Measurements from ENCODE around the gene TSPOAP1. TPM values are rescaled to one million over a fixed set of nuclear protein-coding genes. Genes with fewer than 3 reads are reported as not detected.

The TSPOAP1 gene
- total and polyA plus RNA-seq, 2 of the 13 experiments (the other 11 are each of a cell fraction or from before 2014, with no cell fraction given), result not detected

DNA sequence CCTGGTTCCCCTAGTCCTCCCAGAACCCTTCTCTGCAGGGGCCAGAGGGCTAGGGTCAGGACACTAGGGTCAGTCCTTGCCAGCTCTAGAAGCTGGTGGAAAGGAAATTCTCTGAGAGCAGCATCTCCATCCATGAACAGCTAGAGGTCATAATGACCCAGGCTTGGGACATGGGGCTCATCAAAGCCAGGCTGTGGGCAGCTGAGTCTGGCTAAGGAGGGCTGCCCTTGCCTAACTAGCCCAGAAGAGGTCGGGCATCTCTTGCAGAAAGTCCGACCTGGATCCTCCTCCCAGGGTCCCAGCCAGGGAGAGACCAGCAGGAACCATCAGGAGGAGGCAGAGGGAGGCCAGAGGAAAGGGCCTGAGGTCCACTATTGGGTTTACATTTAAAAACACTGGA lies 52.2 kb downstream of the TSPOAP1 start:
- POLR2A ChIA-PET, result no interaction called here
- H3K9me3 ChIP-seq (ENCODE audit: low read length), result no peaks in the 10 kb centered on the region
- ATAC-seq, result no peak
- WGBS (ENCODE audit: low lambda C conversion rate), result 5% methylated on average over 2 of the region's 2 CpGs
- H3K36me3 ChIP-seq (replicated peaks in 1 of 2; ENCODE audit: control insufficient read depth in 1 of 2, insufficient read depth in 2 of 2, low read length in 2 of 2), result no peaks in the 10 kb centered on the region
- H3K4me3 ChIP-seq (replicated peaks in 1 of 3; ENCODE audit: insufficient read depth in 1 of 3, low read depth in 2 of 3, low read length in 3 of 3), result no peak overlapping the region
- H4K20me1 ChIP-seq (ENCODE audit: insufficient read depth, low read length), result no peaks in the 10 kb centered on the region
- no TSS peak for BruUV-seq (replicated peaks)
- CTCF ChIA-PET (ENCODE audit: low intra/inter-chr PET ratio, low total read pairs), result no interaction called here
- peaks cover 17 to 76% of the 10 kb centered on the region in 2 experiments; a peak in 4 of 5 replicates for H3K27me3 ChIP-seq (ENCODE audit: control insufficient read depth in 1 of 2, insufficient read depth in 2 of 2, low read length in 2 of 2)
- H3K27ac ChIP-seq (ENCODE audit: extremely low read length, insufficient read depth, low read length), result no peak overlapping the region
- DNase-seq (ENCODE audit: low spot score), result no peak
- H3K79me2 ChIP-seq (ENCODE audit: insufficient read depth, low read length), result no peaks in the 10 kb centered on the region
- no peak overlapping the region for H3K9ac ChIP-seq (ENCODE audit: insufficient read depth, low read depth, low read length)
- no peak overlapping the region for H3K4me2 ChIP-seq (ENCODE audit: low read depth, low read length)
- no peaks in the 10 kb centered on the region; the same call in 1 of the 2 replicates for H3K4me1 ChIP-seq (ENCODE audit: insufficient read depth, low read length)
- FAIRE-seq, result no peak
- in situ Hi-C loops (cut with HindIII; ENCODE audit: extremely low pct_ligation_motif_present, low pct_unique_long_range_greater_than_20kb), result no loop called here
- intact Hi-C loops (cut with micrococcal nuclease; ENCODE audit: unreplicated experiment), result no loop called here
- H2AFZ ChIP-seq (ENCODE audit: low read length), result no peak overlapping the region
- TF ChIP-seq TCF7 (IDR thresholded peaks at IDR 0.05; ENCODE audit: low read depth) (no peak), RFX5 (IDR thresholded peaks at IDR 0.05; ENCODE audit: low read depth, low read length) (no peak), TP53 (CRISPR knock-in tag; conservative IDR thresholded peaks at IDR 0.05) (no peak), ZNF777 (CRISPR knock-in tag; IDR thresholded peaks at IDR 0.05) (no peak), CENPX (CRISPR knock-in tag; IDR thresholded peaks at IDR 0.05) (no peak), KLF16 (CRISPR knock-in tag; IDR thresholded peaks at IDR 0.05) (no peak)

DNA sequence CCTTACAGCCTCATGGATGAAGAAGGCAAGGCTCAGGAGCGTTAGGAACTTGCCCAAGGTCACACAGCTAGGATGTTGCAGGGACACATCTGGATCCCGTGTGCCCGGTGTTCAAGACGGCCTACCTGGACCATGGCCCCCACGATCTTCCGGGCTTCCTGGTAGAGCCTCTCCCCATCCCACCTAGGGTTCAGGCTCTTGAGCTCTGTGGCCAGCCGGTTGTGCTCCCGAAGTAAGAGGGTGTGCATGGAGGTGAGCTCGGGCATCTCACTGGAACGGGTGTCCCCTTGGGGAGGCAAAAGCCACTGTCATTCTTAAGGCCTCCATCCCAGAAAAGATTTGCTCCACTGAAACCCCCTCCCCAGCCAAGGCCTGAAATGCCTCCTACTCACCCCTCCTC lies 53.2 kb downstream of the TSPOAP1 start:
- in situ Hi-C loops (cut with HindIII; ENCODE audit: extremely low pct_ligation_motif_present, low pct_unique_long_range_greater_than_20kb) (no loop called here), intact Hi-C loops (cut with micrococcal nuclease; ENCODE audit: unreplicated experiment) (no loop called here)
- Histone ChIP-seq H2AFZ (ENCODE audit: low read length) (no peak overlapping the region), H4K20me1 (ENCODE audit: insufficient read depth, low read length) (no peaks in the 10 kb centered on the region), H3K4me3 (replicated peaks in 1 of 3; ENCODE audit: insufficient read depth in 1 of 3, low read depth in 2 of 3, low read length in 3 of 3) (no peak overlapping the region), H3K9ac (ENCODE audit: insufficient read depth, low read depth, low read length) (no peak overlapping the region), H3K79me2 (ENCODE audit: insufficient read depth, low read length) (no peaks in the 10 kb centered on the region), H3K27ac (ENCODE audit: extremely low read length, insufficient read depth, low read length) (no peak overlapping the region), H3K36me3 (replicated peaks in 1 of 2; ENCODE audit: control insufficient read depth in 1 of 2, insufficient read depth in 2 of 2, low read length in 2 of 2) (no peaks in the 10 kb centered on the region), H3K4me2 (ENCODE audit: low read depth, low read length) (no peak overlapping the region), H3K4me1 (ENCODE audit: insufficient read depth, low read length) (no peaks in the 10 kb centered on the region; the same call in 1 of the 2 replicates), H3K9me3 (ENCODE audit: low read length) (no peaks in the 10 kb centered on the region), H3K27me3 (ENCODE audit: control insufficient read depth in 1 of 2, insufficient read depth in 2 of 2, low read length in 2 of 2) (peaks cover 17 to 70% of the 10 kb centered on the region in 2 experiments; a peak in 4 of 5 replicates)
- DNase-seq (ENCODE audit: low spot score), result no peak
- ATAC-seq, result no peak
- no peak for FAIRE-seq
- TF ChIP-seq ZNF768 (CRISPR knock-in tag; IDR thresholded peaks at IDR 0.05) (peak; percentile 50; the same call in 1 of the 2 replicates), ZNF230 (CRISPR knock-in tag; IDR thresholded peaks at IDR 0.05) (no peak)
- CTCF ChIA-PET (ENCODE audit: low intra/inter-chr PET ratio, low total read pairs), result no interaction called here
- WGBS (ENCODE audit: low lambda C conversion rate), result 45% methylated on average over 4 of the region's 10 CpGs
- POLR2A ChIA-PET, result no interaction called here
- no TSS peak for BruUV-seq (replicated peaks)

Measured in HepG2 (cell line).